Endothelial cell of umbilical vein (primary cell): ENCODE results near the gene NOTCH1. TPM values are rescaled to one million over a fixed set of nuclear protein-coding genes. Genes with fewer than 3 reads are reported as not detected.

Source experiments
- BruUV-seq: library from RNA; stranded (reverse); fragments of 400-500 nt; replicated peaks from 2 replicates; lab custom pipeline; 2021; lab: Mats Ljungman, UMichigan
- CTCF ChIA-PET: fragments of 300-600, 350-600 bp; sonication (Branson Sonifier 250); formaldehyde crosslinking; loops from one replicate; lab custom pipeline; 2021; ENCODE audit warnings: antibody characterized with exemption, inconsistent platforms; lab: Charles Lee
- POLR2A ChIA-PET: fragments of 300-600, 350-600 bp; sonication (Branson Sonifier 250); formaldehyde crosslinking; loops from one replicate; lab custom pipeline; 2021; ENCODE audit warnings: antibody characterized with exemption, inconsistent platforms; lab: Charles Lee
- DNase-seq: peaks from one replicate; pipeline ENCODE4 v3.0.0-alpha.2; 2011; ENCODE audit warnings: low read depth, low spot score
- FAIRE-seq: peaks from 2 replicates; lab custom pipeline; 2011; peaks lifted over from hg19 to GRCh38; lab: Jason Lieb, UNC
- H2AFZ ChIP-seq: 2 replicates; pipeline ENCODE4 v1.6.0; 2012; ENCODE audit warnings: low read depth, low read length, control low read depth, inconsistent platforms
- H3K27ac ChIP-seq: 2 replicates; pipeline ENCODE4 v1.5.1; 2011; ENCODE audit warnings: low read depth, mild to moderate bottlenecking, control low read depth, low read length, moderate library complexity; ENCODE audit not compliant: insufficient read depth
- H3K27me3 ChIP-seq, 2 experiments: 2 replicates each; pipeline versions ENCODE4 v1.6.0 to v1.6.1; 2011; ENCODE audit warnings: low read length in 2 of 2, mixed read lengths in 1 of 2; ENCODE audit not compliant: control insufficient read depth in 2 of 2, insufficient read depth in 2 of 2
- H3K36me3 ChIP-seq, 2 experiments: 2 replicates in 1 of 2; 3 replicates in 1 of 2; pipeline ENCODE4 v1.5.1; 2011; ENCODE audit warnings: low read length in 2 of 2, mild to moderate bottlenecking in 1 of 2, moderate library complexity in 1 of 2; ENCODE audit not compliant: control insufficient read depth in 2 of 2, insufficient read depth in 2 of 2; ENCODE audit errors: extremely low read depth in 1 of 2
- H3K4me1 ChIP-seq: 3 replicates; pipeline ENCODE4 v1.5.1; 2011; ENCODE audit warnings: mild to moderate bottlenecking, low read length; ENCODE audit not compliant: control insufficient read depth, insufficient read depth; ENCODE audit errors: extremely low read depth
- H3K4me2 ChIP-seq: 2 replicates; pipeline ENCODE4 v1.6.1; 2011; ENCODE audit warnings: low read length, control low read depth, mixed read lengths; ENCODE audit not compliant: insufficient read depth
- H3K4me3 ChIP-seq, 3 experiments: fragments of 200-600 bp in 1 of 3; sonication (generic), shearing (Covaris generic) in 1 of 3; replicated peaks in 1 of 3; 2 replicates each; pipeline ENCODE4 v1.5.1; 2011 to 2016; ENCODE audit warnings: control low read depth in 3 of 3, low read length in 3 of 3, mild to moderate bottlenecking in 2 of 3, inconsistent platforms in 1 of 3, low read depth in 1 of 3, moderate library complexity in 1 of 3; ENCODE audit not compliant: insufficient read depth in 1 of 3
- H3K79me2 ChIP-seq: 2 replicates; pipeline ENCODE4 v1.6.0; 2012; ENCODE audit warnings: low read length, inconsistent platforms; ENCODE audit not compliant: control insufficient read depth, insufficient read depth
- H3K9ac ChIP-seq: replicated peaks from 2 replicates; pipeline ENCODE3; 2011; ENCODE audit warnings: low read length, control low read depth; ENCODE audit not compliant: insufficient read depth; ENCODE audit errors: extremely low read depth
- H3K9me1 ChIP-seq: replicated peaks from 3 replicates; pipeline ENCODE4 v1.6.0; 2011; ENCODE audit warnings: mild to moderate bottlenecking, low read length; ENCODE audit not compliant: control insufficient read depth, insufficient read depth; ENCODE audit errors: extremely low read depth
- H3K9me3 ChIP-seq: replicated peaks from 2 replicates; pipeline ENCODE4 v1.5.1; 2012; ENCODE audit warnings: low read length, inconsistent platforms; ENCODE audit not compliant: control insufficient read depth, insufficient read depth
- H4K20me1 ChIP-seq: replicated peaks from 2 replicates; pipeline ENCODE3; 2011; ENCODE audit warnings: mild to moderate bottlenecking, low read length; ENCODE audit not compliant: control insufficient read depth, insufficient read depth; ENCODE audit errors: extremely low read depth
- CTCF ChIP-seq, 2 donors: IDR thresholded peaks; 1 replicate in 1 of 2; 2 replicates in 1 of 2; pipeline ENCODE4 v1.5.1; 2011; ENCODE audit warnings: low read length in 2 of 2, mild to moderate bottlenecking in 2 of 2, moderate library complexity in 2 of 2, control low read depth in 1 of 2, inconsistent platforms in 1 of 2, low read depth in 1 of 2; ENCODE audit not compliant: insufficient read depth in 1 of 2; ENCODE audit errors: extremely low read depth in 1 of 2
- EZH2 ChIP-seq: IDR thresholded peaks from 2 replicates; pipeline ENCODE4 v1.6.1; 2012; ENCODE audit warnings: borderline replicate concordance, low read depth, mild to moderate bottlenecking, moderate library complexity, low read length, inconsistent platforms; ENCODE audit not compliant: severe bottlenecking
- FOS ChIP-seq: IDR thresholded peaks from 2 replicates; pipeline ENCODE4 v1.6.1; 2011; ENCODE audit warnings: mild to moderate bottlenecking, low read length, moderate library complexity, borderline replicate concordance; ENCODE audit not compliant: insufficient read depth
- GATA2 ChIP-seq: IDR thresholded peaks from 2 replicates; pipeline ENCODE4 v1.7.0; 2011; ENCODE audit warnings: low read depth, mild to moderate bottlenecking, moderate library complexity, mixed read lengths, low read length; ENCODE audit not compliant: insufficient read length, insufficient read depth
- JUN ChIP-seq: IDR thresholded peaks from 2 replicates; pipeline ENCODE4 v1.6.1; 2011; ENCODE audit warnings: borderline replicate concordance, low read depth; ENCODE audit not compliant: insufficient read length, insufficient read depth
- MAX ChIP-seq: IDR thresholded peaks from 2 replicates; pipeline ENCODE4 v1.6.1; 2011; ENCODE audit not compliant: insufficient read depth, insufficient read length
- MYC ChIP-seq: IDR thresholded peaks from one replicate; pipeline ENCODE4 v1.6.1; 2011; ENCODE audit warnings: mild to moderate bottlenecking, low read depth, low read length
- POLR2A ChIP-seq: IDR thresholded peaks from 2 replicates; pipeline ENCODE4 v1.6.1; 2012; ENCODE audit warnings: low read depth, mild to moderate bottlenecking, control low read depth, low read length
- POLR2AphosphoS5 ChIP-seq: IDR thresholded peaks from 2 replicates; pipeline ENCODE4 v1.6.1; 2012; ENCODE audit warnings: low read depth, mild to moderate bottlenecking, control low read depth, low read length, moderate library complexity; ENCODE audit not compliant: insufficient read depth
- dilution Hi-C: fragments of 300-500 bp; cut with MboI; formaldehyde crosslinking; loops from one replicate; pipeline ENCODE4 v1.15.0; 2019; ENCODE audit warnings: low sequenced_read_pairs; ENCODE audit not compliant: extremely low pct_ligation_motif_present
- intact Hi-C: fragments of 100-400 bp; cut with micrococcal nuclease; formaldehyde crosslinking; loops from one replicate; pipeline ENCODE4 v1.10.0; 2022
- polyA plus RNA-seq, 4 experiments: library from polyadenylated mRNA; depleted of rRNA in 3 of 4; stranded (reverse) in 3 of 4; unstranded in 1 of 4; fragments of >200 nt; gene quantifications; 2 replicates each; pipeline versions ENCODE4 v1.2.1 to v1.2.3, GENCODE V29; 2011 to 2012; ENCODE audit warnings: missing spikeins in 1 of 4
- total RNA-seq: library from RNA; stranded (reverse); gene quantifications from 2 replicates; pipeline ENCODE4 v1.2.3, GENCODE V29; 2021

NOTCH1 gene
- total and polyA plus RNA-seq, 2 donors (not counting 3 experiments of a cell fraction or from before 2014, with no cell fraction given) = 31.7 to 153 TPM

- DNase-seq (no peak), FAIRE-seq (peak; percentile 68)
- intact Hi-C loops (loop anchor here (5.0 kb wide), 1 partner anchor 35 kb away; no protein-coding TSS in a partner anchor), dilution Hi-C loops (no loop called here)
- BruUV-seq = no TSS peak
- peaks cover 12% of the 10 kb centered on the region for H3K4me1 ChIP-seq
- no peaks in the 10 kb centered on the region for H3K79me2 ChIP-seq
- POLR2A ChIA-PET = no interaction called here
- no peaks in the 10 kb centered on the region for H3K36me3 ChIP-seq
- H3K9me3 ChIP-seq = no peaks in the 10 kb centered on the region
- no peaks in the 10 kb centered on the region for H3K27me3 ChIP-seq
- peak overlapping the region; percentile 18 for H3K27ac ChIP-seq
- no peak for TF ChIP-seq GATA2
- TF ChIP-seq CTCF (IDR thresholded peaks at IDR 0.05; ENCODE audit: extremely low read depth in 1 of 2, insufficient read depth in 1 of 2, low read depth in 1 of 2, low read length in 2 of 2) = no peak
- TF ChIP-seq JUN = no peak
- TF ChIP-seq FOS = no peak
- no peak for TF ChIP-seq EZH2
- TF ChIP-seq POLR2A = no peak
- TF ChIP-seq MAX = peak; percentile 94
- peak; percentile 49 for TF ChIP-seq MYC
- TF ChIP-seq POLR2AphosphoS5 = peak; percentile 24
- H4K20me1 ChIP-seq = no peaks in the 10 kb centered on the region
- no peaks in the 10 kb centered on the region for H3K9me1 ChIP-seq
- no peak overlapping the region for H3K4me2 ChIP-seq
- peak overlapping the region; percentile 15 for H3K9ac ChIP-seq
- H3K4me3 ChIP-seq = no peak overlapping the region
- H2AFZ ChIP-seq = peak overlapping the region; percentile 69
- CTCF ChIA-PET = interaction anchor here (1.0 to 1.3 kb wide), 2 partner anchors 20 to 57 kb away, joined by 4 to 5 read pairs; no protein-coding TSS in a partner anchor
Observed at GRCh38 chr9:136567651-136568287, 21.9 kb upstream of the NOTCH1 start.
